ENCODE measurements around the gene CRYBG1. TPM values are rescaled to one million over a fixed set of nuclear protein-coding genes. Genes with fewer than 3 reads are reported as not detected.

CRYBG1 gene
- total and polyA plus RNA-seq, 2 of the 4 experiments (the other 2 are of a cell fraction), result 0.38 to 1.1 TPM

- dilution Hi-C loops (cut with HindIII; ENCODE audit: low sequenced_read_pairs, unreplicated experiment), result loop anchor here (25.0 kb wide), 1 partner anchor 131 kb away; no protein-coding TSS in a partner anchor
- no CpG with 5 or more reads among the region's 2 CpGs for WGBS, 2 experiments (ENCODE audit: extremely low coverage in 2 of 2, insufficient read length in 1 of 2)
- H3K4me2 ChIP-seq (ENCODE audit: low read depth, low read length), result no peak overlapping the region
These were observed 208.0 kb downstream of the CRYBG1 start for GRCh38 chr6:106568530-106568929.

More at GRCh38 chr6:106568530-106568929, 208.0 kb downstream of the CRYBG1 start:
- no peak overlapping the region for H3K14ac ChIP-seq (replicated peaks; ENCODE audit: low read depth, low read length)
- H2BK15ac ChIP-seq (ENCODE audit: low read depth, low read length), result no peak overlapping the region
- no peaks in the 10 kb centered on the region for H3K79me1 ChIP-seq (ENCODE audit: low read depth in 1 of 2, low read length in 2 of 2)
- H2AK5ac ChIP-seq (ENCODE audit: low read depth, low read length), result no peak overlapping the region
- ATAC-seq (ENCODE audit: low read depth), result no peak
- no peak overlapping the region for H2BK20ac ChIP-seq (ENCODE audit: low read depth, low read length)
- H3K9me3 ChIP-seq (ENCODE audit: control insufficient read depth, insufficient read depth, low read length), result no peaks in the 10 kb centered on the region
- no TSS peak for BruUV-seq (replicated peaks)
- H4K8ac ChIP-seq (ENCODE audit: low read depth in 2 of 2, low read length in 2 of 2), result no peak overlapping the region
- H2AK9ac ChIP-seq (replicated peaks; ENCODE audit: low read depth, low read length, poor library complexity), result no peak overlapping the region
- H3K9me1 ChIP-seq (ENCODE audit: insufficient read depth, low read length), result no peaks in the 10 kb centered on the region
- H3K4me1 ChIP-seq (ENCODE audit: control insufficient read depth, insufficient read depth, low read length), result peaks cover 2% of the 10 kb centered on the region; the same call in 1 of the 2 replicates
- no peak overlapping the region for H4K5ac ChIP-seq (ENCODE audit: low read depth, low read length)
- H2BK120ac ChIP-seq (ENCODE audit: low read depth, low read length), result no peak overlapping the region
- no peak overlapping the region for H2AFZ ChIP-seq (replicated peaks; ENCODE audit: low read length, poor library complexity)
- no peak overlapping the region for H3K23ac ChIP-seq (ENCODE audit: low read depth, low read length)
- no peaks in the 10 kb centered on the region for H4K20me1 ChIP-seq (ENCODE audit: insufficient read depth, low read length)
- ChIA-PET POLR2A (ENCODE audit: unreplicated experiment) (no interaction called here), CTCF (interaction anchor here (0.6 to 0.7 kb wide), 3 partner anchors 127 to 411 kb away, joined by 3 to 5 read pairs (median 5); no protein-coding TSS in a partner anchor)
- no peak overlapping the region for H3K4ac ChIP-seq (ENCODE audit: low read depth, low read length)
- H3K27me3 ChIP-seq (ENCODE audit: control insufficient read depth, insufficient read depth, low read length), result no peaks in the 10 kb centered on the region
- DNase-seq, result peak; percentile 55
- H3K9ac ChIP-seq (ENCODE audit: low read depth, low read length), result no peak overlapping the region
- TF ChIP-seq RFX5 (IDR thresholded peaks at IDR 0.05; ENCODE audit: low read depth, low read length), result no peak
- no peak for TF ChIP-seq CHD1 (IDR thresholded peaks at IDR 0.05; ENCODE audit: low read depth, low read length)
- no peak for TF ChIP-seq MAZ (IDR thresholded peaks at IDR 0.05; ENCODE audit: borderline replicate concordance, low read depth, low read length)
- no peak for TF ChIP-seq MAFK (IDR thresholded peaks at IDR 0.05; ENCODE audit: low read depth, low read length)
- TF ChIP-seq USF2 (IDR thresholded peaks at IDR 0.05; ENCODE audit: low read depth, low read length), result no peak
- TF ChIP-seq RAD21 (IDR thresholded peaks at IDR 0.05; ENCODE audit: low read length), result no peak
- TF ChIP-seq CTCF (conservative IDR thresholded peaks at IDR 0.05; ENCODE audit: low read depth, low read length), result no peak
- TF ChIP-seq MXI1 (IDR thresholded peaks at IDR 0.05; ENCODE audit: borderline replicate concordance, low read depth, low read length), result no peak
- TF ChIP-seq ELK1 (IDR thresholded peaks at IDR 0.05; ENCODE audit: borderline replicate concordance, low read depth, low read length), result no peak
- no peak for TF ChIP-seq BHLHE40 (IDR thresholded peaks at IDR 0.05; ENCODE audit: low read depth, low read length)
- no peak for TF ChIP-seq FOS (IDR thresholded peaks at IDR 0.05; ENCODE audit: low read depth, low read length)
- TF ChIP-seq RCOR1 (IDR thresholded peaks at IDR 0.05; ENCODE audit: insufficient replicate concordance, low read length), result no peak
- no peak for TF ChIP-seq CEBPB (IDR thresholded peaks at IDR 0.05; ENCODE audit: low read depth, low read length)
- no peak for TF ChIP-seq NFE2L2 (IDR thresholded peaks at IDR 0.05; ENCODE audit: low read depth, low read length)
- TF ChIP-seq POLR2A (IDR thresholded peaks at IDR 0.05; ENCODE audit: low read depth, low read length), result no peak
- no peak for TF ChIP-seq SMC3 (IDR thresholded peaks at IDR 0.05; ENCODE audit: low read depth, low read length)
- intact Hi-C loops (cut with micrococcal nuclease), result no loop called here
- H3K27ac ChIP-seq (ENCODE audit: insufficient read depth, low read length), result no peak overlapping the region
- H4K91ac ChIP-seq (ENCODE audit: insufficient read depth, low read depth, low read length), result no peak overlapping the region
- no peak overlapping the region for H3K18ac ChIP-seq (ENCODE audit: low read depth, low read length)
- no peak overlapping the region for H2BK5ac ChIP-seq (ENCODE audit: low read depth, low read length, poor library complexity, severe bottlenecking)
- H3K36me3 ChIP-seq (ENCODE audit: control insufficient read depth, insufficient read depth, low read length), result no peaks in the 10 kb centered on the region
- no peak overlapping the region for H3K4me3 ChIP-seq (ENCODE audit: insufficient read depth, low read depth, low read length)
- H3K56ac ChIP-seq (ENCODE audit: extremely low read depth, insufficient read depth, low read length), result no peak overlapping the region
- in situ Hi-C loops (cut with MboI; ENCODE audit: low sequenced_read_pairs), result loop anchor here (5.0 to 10.0 kb wide), 3 partner anchors 121 to 416 kb away; no protein-coding TSS in a partner anchor

All from IMR-90 (cell line).